Esophagus mucosa (tissue), 1 donor: ENCODE measurements around the gene GDPD2. TPM values are rescaled to one million over a fixed set of nuclear protein-coding genes. Genes with fewer than 3 reads are reported as not detected.

Experiments
- ATAC-seq: fragments of 200-7000 bp; cut with Tn5 transposase; one replicate; pipeline ENCODE4 v1.9.1; 2020
- total RNA-seq: library from RNA; stranded (reverse); gene quantifications from one replicate; pipeline ENCODE4 v1.2.4, GENCODE V29; 2023
- donor health status: DM: yes; HTN: yes; CAD: no.

Gene GDPD2
- total RNA-seq, 1 donor from 2014 or later = 0.96 TPM

DNA sequence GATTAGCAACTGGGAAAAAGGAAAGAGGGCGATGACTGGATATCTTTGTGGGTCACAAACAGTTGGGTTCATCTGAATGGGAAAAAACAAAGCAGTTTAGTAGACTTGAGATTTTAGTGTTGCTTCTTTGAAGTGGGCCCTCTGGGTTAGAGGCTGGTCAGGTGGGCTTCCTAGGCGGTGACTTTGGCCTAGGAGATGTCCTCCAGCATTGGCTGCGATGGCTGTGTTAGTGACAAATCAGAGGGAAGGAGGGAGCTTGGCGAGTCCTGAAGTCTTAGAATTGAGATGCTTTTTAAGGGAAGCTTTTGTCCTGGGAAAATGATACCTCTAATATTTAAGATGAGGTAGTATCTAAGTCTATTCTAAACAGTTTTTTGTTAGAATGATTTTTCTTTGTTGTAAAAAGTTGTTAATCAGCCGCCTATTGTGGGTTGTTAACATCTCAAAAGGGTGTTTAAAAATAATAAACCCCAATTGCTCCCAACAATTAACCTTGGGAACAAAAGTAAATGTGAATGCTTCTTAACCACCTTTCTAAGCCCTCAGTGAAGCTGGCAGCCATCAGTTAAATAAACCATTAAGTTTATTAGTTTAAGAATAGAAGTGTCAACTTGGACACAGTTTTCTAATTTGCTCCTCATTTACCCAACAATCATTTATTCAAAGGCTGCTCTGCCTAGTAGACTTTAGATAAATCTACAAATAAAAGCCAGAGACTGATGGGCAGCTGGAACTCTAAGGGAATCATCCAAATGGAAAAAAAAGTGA lies 53.2 kb downstream of the GDPD2 start:
- ATAC-seq = no peak

DNA sequence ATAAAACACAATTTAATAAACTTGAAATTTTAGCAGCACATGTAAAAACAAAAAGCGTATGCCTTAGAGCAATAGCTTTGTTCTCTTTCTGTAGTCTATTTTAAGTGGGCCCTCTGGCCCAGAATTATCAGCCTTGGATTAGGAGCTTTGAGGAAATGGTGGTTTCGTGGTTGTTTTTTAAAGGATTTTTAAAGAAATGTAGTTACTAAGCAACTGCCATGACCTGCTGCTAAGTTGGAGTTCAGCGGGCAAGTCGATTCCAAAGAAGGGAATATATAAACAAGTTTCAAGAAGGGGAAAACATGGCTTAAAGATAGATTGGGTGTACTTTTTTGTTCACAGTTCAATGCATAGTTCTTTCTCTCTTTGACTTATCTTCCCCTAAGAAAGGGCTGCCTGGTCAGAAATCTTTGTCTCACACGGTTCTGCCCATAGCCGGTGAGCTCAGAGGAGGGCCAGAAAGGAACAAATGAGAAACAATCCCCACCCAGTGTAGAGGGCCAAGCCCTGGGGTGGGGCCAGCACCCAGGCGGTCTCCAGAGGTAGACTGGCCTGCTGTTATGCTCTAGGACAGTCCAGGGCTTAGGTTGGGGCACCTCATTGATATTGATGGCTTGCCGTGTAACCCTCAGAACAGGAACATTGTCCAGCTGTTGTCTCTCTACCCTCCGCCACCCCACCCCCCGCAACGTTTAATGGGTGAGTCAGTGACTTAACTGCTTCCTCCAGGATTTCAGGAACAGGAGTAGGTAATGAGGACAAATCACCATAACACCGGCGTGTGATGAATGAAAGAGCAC lies 54.0 kb downstream of the GDPD2 start:
- peak; percentile 74 for ATAC-seq

DNA sequence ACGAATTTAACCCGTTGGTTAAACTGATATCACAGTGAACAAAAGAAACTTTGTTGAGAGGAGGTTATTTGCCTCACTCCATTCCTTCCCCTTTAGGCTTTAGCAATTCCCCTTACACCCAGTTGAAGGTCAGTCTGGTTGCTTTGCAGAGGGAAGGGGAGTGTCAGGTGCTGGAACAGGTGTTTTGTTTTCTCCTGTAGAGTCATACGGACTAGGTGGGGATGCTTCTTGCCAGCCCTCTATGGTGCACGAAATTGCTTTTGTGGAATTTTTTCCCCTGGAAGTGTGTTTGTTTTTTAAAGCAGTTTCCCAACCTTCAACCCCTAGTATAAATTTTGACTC lies 54.6 kb downstream of the GDPD2 start:
- peak; percentile 2 for ATAC-seq

DNA sequence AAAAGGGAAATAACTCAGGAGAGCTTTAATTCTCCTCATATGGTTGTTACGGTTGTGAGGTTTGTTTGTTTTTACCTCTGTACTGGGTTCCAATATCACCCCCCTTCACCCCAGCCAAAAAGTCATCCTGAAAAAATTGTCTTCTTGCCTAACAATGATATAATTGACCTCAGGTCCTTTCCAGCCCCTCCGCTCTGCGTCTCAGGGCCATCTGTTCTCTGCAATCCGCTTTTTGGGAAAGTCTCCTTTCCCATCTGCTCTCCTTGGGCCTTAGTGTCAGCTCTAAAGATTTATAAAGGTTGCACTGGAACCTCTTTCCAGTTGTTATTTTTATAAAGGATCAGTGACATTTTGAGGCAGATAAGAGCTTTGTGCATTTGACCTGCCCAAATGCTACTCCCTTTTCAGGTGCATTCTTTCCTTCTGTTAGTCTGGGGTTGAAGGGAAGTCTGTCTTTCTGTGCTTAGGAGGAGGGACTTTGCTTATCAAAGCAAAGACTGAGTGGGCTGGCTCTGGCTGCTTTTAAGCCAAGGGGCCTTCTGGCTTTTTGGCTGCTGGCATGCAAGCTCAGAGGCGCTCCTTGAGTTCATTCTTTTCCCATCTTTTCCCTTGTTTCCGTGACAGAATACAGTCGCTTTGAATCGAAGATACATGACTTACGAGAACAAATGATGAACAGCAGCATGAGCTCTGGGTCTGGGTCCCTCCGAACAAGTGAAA lies 55.6 kb downstream of the GDPD2 start:
- ATAC-seq = no peak

DNA sequence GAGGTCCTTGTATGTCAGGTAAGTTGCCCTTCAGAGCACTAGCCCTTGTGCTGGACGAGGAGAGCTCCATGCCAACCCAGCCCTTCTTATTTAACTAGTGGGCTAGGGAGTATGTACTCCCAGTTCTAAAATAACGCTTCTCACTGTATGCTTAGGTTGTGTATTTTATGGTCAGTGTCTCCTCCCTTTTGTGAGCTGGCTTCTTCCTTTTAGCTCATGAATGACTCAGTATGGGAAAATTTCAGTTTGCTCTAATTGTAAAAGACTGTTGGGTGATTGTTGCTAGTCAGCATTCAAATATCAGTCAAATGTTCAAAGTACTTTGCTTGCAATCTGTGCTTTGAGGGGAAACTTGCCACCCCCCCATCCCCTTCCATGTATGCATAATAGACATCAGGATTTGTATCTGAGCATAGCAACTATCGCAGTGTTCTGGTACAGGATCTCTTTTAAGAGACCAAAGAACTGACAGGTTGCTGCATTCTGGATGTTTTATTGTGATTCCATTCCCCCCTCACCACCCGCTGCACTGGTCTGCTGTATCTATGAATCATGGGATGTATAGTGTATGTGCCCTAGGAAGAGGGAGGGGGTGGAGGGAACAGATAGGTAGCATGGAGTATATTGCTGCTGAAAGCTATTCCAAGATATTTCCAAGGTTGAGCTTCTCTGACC lies 56.3 kb downstream of the GDPD2 start:
- peak; percentile 63 for ATAC-seq

DNA sequence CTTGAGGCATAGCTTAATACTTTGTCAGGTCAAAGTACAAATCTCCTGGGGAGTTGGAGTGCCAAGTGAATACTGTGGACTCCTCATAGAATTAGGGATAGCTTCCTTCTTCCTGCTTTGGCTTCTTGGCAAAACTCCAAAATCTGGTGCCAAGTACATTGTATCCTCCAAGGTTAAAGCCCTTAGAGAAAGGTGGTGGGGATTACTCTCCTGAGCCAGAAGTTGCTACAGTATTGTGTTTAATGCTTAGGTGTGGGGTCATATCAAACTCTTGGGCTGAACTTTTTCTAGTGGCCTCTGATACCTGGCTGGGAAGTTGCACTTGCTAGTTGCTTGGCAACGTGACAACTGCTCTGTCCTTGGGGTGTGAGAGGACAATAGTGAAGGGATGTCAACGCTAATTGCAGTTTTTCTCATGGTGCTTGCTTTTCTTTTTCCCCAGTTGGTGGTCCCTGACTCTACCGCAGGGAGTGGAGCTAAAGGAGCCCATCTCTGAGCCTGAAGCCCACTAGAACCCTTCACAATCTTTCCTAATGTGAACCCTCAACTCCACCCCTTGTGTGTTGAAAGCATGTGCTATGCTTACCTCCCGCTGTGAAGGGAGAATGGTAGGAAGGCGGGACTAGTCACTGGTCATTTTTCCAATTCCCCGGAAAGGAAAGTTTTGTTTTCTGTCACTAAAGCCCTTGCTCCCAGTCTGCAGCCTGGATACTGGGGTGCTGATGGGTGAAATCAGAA lies 57.0 kb downstream of the GDPD2 start:
- peak; percentile 67 for ATAC-seq

DNA sequence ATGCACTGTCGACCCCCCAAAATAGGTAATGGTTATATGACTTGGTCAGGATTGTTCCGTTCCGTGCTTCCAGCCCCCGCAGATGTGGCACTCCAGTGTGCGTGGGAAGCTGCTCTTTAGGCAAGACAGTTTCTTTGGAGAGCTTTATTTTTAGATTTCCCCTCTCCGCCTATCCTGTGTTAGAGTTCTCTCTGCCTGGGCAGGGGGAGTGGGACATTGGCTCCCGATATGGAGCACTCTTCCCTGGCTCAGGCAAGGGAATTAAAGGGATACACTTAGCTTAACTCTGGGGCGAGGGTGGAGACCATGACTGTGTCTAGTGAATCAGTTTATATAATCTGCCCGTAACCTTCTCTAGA lies 57.5 kb downstream of the GDPD2 start:
- ATAC-seq = no peak

DNA sequence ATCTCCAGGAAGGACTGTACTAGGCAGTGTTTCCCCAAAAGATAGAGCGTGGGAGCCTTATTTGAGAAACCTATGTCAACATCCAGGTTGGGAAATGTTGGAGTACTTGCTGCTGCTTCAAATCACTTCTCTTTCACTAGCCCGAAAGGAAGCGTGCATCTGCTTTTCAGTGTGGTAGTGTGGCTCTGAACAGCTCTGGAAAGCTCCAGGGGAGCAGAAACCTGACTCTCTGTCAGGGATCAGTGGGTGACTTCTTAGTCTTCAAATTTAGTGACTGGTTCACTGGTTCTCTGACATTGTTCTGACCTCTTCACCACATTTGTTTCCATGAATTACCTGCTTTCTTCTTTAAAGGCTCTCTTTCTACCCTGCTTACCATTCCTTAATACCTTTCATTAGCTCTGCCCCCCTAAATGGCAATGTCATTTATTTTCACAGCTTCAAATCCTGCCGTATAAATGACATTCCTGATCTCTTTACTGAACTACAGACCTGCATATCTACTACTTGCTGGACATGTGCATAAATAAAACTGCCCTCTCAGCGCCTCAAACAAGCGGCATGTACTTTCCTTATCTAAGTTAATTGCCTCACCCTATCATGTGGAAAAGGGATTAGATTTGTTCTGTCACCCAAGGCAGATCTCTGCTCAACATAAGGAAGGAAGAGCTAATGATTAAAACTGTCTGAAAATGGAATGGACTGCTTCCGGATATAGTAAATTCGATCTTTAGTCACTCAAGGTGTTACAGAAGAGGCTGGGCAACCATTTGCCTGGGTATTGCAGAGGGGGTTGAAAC lies 58.6 kb downstream of the GDPD2 start:
- ATAC-seq = no peak

DNA sequence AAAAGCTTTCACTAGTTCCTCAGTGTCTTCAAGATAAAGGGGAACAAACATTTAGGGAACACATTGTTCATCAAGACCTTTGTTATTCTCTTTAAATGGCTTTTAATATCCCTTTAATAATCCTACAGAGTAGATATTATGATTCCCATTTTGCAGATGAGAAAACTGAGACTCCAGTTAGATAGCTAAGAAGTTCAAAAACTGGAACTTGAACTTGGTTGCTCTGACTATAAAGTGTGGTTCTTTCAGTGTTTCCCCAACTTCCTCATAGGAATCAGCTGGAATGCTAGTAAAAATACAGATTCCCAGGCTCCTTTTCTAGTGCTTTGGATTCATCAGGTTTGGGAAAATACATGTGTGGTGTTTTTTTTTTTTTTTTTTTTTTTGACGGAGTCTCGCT lies 59.2 kb downstream of the GDPD2 start:
- no peak for ATAC-seq

Other genes starting within 250 kb of the GDPD2 start
- not detected for gene DGAT2L6, start 245.8 kb upstream of the GDPD2 start, total RNA-seq
- not detected for gene AWAT1, start 188.7 kb upstream of the GDPD2 start, total RNA-seq
- 0.20 TPM for gene P2RY4, start 163.1 kb upstream of the GDPD2 start, total RNA-seq
- not detected for gene ARR3, start 155.0 kb upstream of the GDPD2 start, total RNA-seq
- not detected for gene RAB41, start 141.1 kb upstream of the GDPD2 start, total RNA-seq
- gene PDZD11, start 133.4 kb upstream of the GDPD2 start, total RNA-seq = 44.7 TPM
- gene KIF4A, start 133.2 kb upstream of the GDPD2 start, total RNA-seq = 9.4 TPM
- 36.4 TPM for gene DLG3, start 21.5 kb downstream of the GDPD2 start, total RNA-seq